GM12891 (cell line): ENCODE results near the gene SCFD2.

ENCODE experiments used
- DNase-seq: peaks from one replicate; pipeline ENCODE4 v3.0.0; 2011; ENCODE audit warnings: low spot score; ENCODE audit not compliant: insufficient read length
- FAIRE-seq: peaks from 2 replicates; lab custom pipeline; 2011; peaks lifted over from hg19 to GRCh38; lab: Jason Lieb, UNC
- PAX5 ChIP-seq: IDR thresholded peaks from 2 replicates; pipeline ENCODE4 v1.6.1; 2011; ENCODE audit warnings: low read length, moderate library complexity, mild to moderate bottlenecking; ENCODE audit not compliant: insufficient read depth, severe bottlenecking
- POLR2A ChIP-seq: IDR thresholded peaks from 2 replicates; pipeline ENCODE4 v1.6.1; 2011; ENCODE audit warnings: low read depth, low read length, control low read depth
- POLR2AphosphoS5 ChIP-seq: IDR thresholded peaks from 2 replicates; pipeline ENCODE4 v1.6.1; 2011; ENCODE audit warnings: low read depth, low read length, control low read depth
- POU2F2 ChIP-seq: IDR thresholded peaks from 2 replicates; pipeline ENCODE4 v1.6.1; 2011; ENCODE audit warnings: low read depth, mild to moderate bottlenecking, control low read depth, low read length, moderate library complexity
- SPI1 ChIP-seq: IDR thresholded peaks from 2 replicates; pipeline ENCODE4 v1.6.1; 2011; ENCODE audit warnings: low read depth, low read length, control low read depth
- TAF1 ChIP-seq: IDR thresholded peaks from 2 replicates; pipeline ENCODE4 v1.6.1; 2011; ENCODE audit warnings: low read depth, low read length, control low read depth

SCFD2 gene

DNA sequence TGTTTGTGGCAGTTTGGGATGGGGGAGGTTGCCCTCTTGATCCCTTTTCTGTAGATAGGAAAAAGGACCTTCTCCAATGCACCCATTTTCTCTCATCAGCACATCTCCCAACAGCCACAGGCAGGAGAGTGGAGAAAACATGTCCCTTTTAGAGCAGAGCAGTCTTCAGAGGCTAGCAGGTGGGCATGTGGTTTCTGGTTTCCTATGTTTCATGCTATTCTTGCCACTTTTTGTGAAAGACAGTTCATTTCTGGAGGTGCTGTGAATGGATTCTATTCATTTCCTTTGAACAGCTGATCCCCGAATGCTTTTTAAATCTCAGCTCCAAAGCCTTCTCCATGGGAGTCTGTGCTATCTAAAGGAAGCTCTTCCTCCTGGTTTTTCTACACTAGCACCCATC is 484.9 kb downstream of the SCFD2 start:
- no peak for TF ChIP-seq PAX5
- no peak for TF ChIP-seq POU2F2
- TF ChIP-seq POLR2A: no peak
- TF ChIP-seq TAF1: no peak
- TF ChIP-seq POLR2AphosphoS5: no peak
- no peak for TF ChIP-seq SPI1
- DNase-seq: no peak

DNA sequence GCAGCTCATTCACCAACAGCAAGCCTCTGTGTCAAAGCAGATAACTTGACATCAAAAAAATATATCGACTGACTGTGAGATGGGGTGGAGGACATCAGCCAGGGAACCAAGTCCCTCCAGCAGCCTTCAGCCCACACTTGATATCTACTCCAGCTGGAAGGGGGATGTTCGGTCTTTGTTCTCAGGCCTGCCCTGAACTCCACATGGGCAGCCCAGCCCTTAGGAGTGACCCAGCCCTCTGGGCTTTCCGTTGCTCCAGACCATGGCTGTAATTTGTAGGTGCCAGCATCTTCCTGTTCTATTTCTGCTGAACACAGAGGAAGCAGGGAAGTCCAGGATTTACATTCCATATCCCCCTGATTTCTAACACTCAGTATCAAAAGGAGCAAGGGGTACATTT is 486.4 kb downstream of the SCFD2 start:
- no peak for FAIRE-seq
- no peak for TF ChIP-seq POU2F2
- TF ChIP-seq POLR2A: no peak
- TF ChIP-seq POLR2AphosphoS5: no peak
- no peak for TF ChIP-seq PAX5
- no peak for TF ChIP-seq TAF1
- no peak for TF ChIP-seq SPI1

More for the DNA sequence above, 484.9 kb downstream of the SCFD2 start:
- FAIRE-seq: no peak

DNA sequence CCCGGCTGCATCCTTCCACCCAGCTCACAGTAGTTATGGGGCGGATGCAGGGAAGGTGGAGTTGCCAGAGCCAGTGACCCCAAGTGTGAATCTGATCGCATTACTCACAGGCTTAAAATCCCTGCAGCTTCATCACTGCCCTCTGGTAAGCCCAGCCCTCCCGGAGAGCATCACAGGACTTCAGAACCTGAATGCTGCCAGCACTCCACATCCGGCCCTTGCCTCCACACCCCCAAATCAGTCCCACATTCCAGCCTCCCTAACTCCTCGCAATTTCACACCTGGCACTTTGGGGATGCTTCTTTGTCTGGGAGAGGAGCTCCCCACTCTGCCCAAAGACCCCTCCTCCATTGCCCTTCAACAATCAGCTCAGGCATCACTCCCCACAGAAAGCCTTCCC is 488.2 kb downstream of the SCFD2 start:
- TF ChIP-seq POLR2A (no peak), POU2F2 (no peak), TAF1 (no peak), SPI1 (no peak), POLR2AphosphoS5 (no peak), PAX5 (no peak)
- DNase-seq: no peak
- FAIRE-seq: no peak

More for the DNA sequence above, 486.4 kb downstream of the SCFD2 start:
- DNase-seq: no peak

DNA sequence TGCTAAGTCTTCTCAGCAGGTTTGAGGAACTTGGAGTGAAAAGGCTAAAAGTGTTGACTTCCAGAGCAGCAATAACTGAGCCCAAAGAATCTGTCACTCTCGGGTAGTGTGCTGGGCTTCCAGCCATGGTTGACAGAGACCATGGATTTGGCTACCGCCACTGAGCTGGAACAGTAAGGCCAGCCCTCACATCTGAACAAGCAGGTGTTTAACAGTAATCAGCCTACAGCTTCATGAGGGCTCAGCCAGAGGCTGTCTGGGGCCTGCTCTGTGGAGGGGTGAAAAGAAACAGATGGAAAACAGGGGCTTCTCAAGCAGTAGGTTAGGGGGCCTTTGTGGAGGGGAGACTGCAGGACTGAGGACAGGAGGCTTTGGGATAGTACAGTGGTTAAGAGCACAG is 488.8 kb downstream of the SCFD2 start:
- TF ChIP-seq POLR2A (no peak), TAF1 (no peak)
- FAIRE-seq (no peak), DNase-seq (no peak)

DNA sequence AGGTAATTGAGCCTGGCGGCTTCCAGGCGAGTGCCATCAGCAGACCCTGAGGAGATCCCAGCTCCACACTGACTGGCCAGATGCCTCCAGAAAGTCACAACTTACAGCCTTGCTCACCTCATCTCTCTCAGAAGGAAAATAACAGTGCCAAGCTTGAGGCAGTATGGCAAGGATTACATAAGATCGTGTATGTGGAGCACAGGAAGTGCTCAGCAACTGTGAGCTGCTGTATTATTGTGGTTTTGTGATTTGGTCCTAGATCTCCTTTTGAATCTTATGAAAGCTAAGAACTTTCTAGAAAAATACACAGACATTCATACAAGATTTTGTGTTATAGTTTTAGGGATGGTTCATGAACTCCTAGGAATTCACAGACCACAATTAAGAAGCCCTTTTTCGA is 489.8 kb downstream of the SCFD2 start:
- FAIRE-seq (no peak), DNase-seq (no peak)
- TF ChIP-seq TAF1 (no peak), POU2F2 (no peak), PAX5 (no peak), SPI1 (no peak), POLR2A (no peak), POLR2AphosphoS5 (no peak)

DNA sequence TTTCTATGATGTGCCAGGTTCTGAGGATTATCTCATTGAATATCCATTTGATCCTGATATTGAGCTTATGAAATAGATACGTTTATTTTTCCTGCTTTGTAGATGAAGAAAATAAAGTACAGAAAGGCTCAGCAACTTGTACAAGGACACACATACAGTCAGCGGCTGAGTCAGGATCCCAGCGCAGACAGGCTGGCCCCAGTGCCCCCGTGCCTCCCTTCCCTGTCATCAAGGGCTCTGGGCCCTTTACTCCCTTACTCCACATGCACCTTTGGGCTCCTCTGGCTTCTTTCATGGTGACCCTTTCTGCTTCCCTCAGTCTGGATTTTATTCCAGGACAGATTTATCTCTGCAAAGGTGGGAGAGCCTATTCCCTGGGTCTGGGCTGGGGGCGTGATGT is 490.9 kb downstream of the SCFD2 start:
- FAIRE-seq (no peak), DNase-seq (no peak)
- TF ChIP-seq SPI1 (no peak), POU2F2 (no peak), POLR2A (no peak), POLR2AphosphoS5 (no peak), PAX5 (no peak), TAF1 (no peak)

DNA sequence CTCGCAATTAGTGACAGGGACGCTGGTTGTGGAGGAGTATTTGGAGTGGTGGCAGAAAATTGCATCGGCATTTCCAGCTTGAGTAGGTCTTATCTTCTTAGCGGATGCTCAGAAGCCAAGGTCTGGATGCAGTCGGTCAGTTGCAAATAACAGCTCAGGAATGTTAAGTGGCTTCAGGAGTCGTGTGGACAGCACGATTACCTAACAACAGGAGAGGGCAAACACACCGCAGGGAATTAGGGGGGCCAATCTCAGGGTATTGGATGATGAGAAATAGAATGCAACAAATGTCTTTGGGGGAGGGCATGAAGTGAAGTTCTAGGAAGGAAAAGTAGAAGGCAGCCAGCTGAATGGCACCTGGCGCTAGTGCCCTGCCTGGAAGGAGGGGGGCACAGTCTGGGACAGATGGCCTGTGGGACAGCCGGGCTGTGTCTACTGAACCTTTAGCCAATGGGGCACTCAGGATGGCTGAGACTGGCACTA is 492.0 kb downstream of the SCFD2 start:
- DNase-seq (no peak), FAIRE-seq (no peak)
- TF ChIP-seq TAF1 (no peak), POU2F2 (no peak), POLR2A (no peak), POLR2AphosphoS5 (no peak), SPI1 (no peak), PAX5 (no peak)

DNA sequence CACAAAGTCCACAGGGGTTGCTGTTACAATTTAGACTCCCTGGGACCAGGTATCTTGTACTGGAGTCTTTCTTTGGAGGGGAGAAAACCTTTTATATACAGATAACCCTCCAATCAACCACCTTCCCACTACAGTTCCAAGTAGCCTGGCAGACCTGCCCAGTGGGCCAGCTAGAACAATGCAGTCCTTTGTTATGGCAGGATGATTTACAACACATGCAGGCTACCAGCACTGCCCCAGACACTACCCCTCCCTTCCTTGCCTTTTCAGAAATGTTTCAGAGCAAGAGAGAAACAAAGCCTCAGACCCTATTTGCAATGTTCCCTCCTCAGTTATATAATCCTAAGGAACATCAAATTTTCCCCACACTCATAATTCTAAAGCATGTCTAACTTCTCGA is 492.7 kb downstream of the SCFD2 start:
- no peak for FAIRE-seq
- no peak for DNase-seq
- no peak for TF ChIP-seq SPI1
- no peak for TF ChIP-seq POLR2AphosphoS5
- no peak for TF ChIP-seq TAF1
- TF ChIP-seq POLR2A: no peak
- no peak for TF ChIP-seq POU2F2
- TF ChIP-seq PAX5: no peak

DNA sequence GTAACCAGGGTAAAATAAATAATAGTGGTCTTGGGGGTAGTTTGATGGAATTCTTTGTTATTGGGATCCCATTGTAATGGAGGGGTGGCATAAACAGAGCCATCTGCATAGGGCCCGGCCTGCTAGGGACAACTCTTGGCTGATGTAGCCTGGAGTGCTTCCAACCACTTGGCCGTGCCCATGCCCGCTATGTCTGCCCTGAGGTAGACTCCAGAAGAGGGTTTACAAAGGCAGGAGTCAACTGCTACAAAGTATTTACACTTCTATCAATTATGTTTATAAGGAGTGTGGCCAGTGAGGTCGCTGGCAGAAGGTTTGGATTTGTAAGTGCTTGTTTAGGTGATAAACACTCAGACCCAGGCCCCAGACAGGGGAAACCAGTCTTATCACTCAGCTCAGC is 495.6 kb downstream of the SCFD2 start:
- no peak for TF ChIP-seq POLR2A
- TF ChIP-seq PAX5: no peak
- TF ChIP-seq SPI1: no peak
- TF ChIP-seq POU2F2: no peak
- TF ChIP-seq POLR2AphosphoS5: no peak
- no peak for TF ChIP-seq TAF1
- DNase-seq (no peak), FAIRE-seq (no peak)

DNA sequence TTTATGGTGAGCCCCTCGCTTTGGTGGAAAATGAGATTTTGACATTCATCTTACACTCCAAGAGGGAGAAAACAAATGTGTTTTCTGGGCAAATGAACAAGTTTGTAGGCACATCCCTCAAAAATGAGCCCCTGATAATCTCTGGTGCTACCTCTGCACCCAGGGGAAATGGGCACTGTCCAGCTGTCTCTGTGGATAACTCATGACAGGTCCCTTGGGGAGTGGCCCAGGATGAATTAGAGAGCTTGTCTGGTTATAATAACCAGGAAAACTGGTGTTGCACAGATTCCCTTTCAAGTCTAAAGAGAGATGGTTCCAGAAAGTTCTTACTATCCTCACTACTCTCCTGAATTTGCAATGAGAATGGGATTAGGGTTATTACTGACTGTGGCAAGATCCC is 496.2 kb downstream of the SCFD2 start:
- no peak for DNase-seq
- no peak for TF ChIP-seq TAF1
- TF ChIP-seq POLR2AphosphoS5: no peak
- TF ChIP-seq POLR2A: no peak
- TF ChIP-seq PAX5: no peak
- TF ChIP-seq POU2F2: no peak
- TF ChIP-seq SPI1: no peak
- no peak for FAIRE-seq
